NOMO-1 treated with dmso at 0.1 percent for 144 hours (cell line): ENCODE data around the gene XYLT1.
"Not testable (repeated sequence)": the region's sequence is repeated elsewhere in the genome, so short reads cannot be mapped to it uniquely, and the experiment has no call there.

Experiments used
- DNase-seq: peaks from one replicate; lab custom pipeline; 2025; ENCODE audit not compliant: unreplicated experiment; lab: John Stamatoyannopoulos, UW

Gene XYLT1, protein sequence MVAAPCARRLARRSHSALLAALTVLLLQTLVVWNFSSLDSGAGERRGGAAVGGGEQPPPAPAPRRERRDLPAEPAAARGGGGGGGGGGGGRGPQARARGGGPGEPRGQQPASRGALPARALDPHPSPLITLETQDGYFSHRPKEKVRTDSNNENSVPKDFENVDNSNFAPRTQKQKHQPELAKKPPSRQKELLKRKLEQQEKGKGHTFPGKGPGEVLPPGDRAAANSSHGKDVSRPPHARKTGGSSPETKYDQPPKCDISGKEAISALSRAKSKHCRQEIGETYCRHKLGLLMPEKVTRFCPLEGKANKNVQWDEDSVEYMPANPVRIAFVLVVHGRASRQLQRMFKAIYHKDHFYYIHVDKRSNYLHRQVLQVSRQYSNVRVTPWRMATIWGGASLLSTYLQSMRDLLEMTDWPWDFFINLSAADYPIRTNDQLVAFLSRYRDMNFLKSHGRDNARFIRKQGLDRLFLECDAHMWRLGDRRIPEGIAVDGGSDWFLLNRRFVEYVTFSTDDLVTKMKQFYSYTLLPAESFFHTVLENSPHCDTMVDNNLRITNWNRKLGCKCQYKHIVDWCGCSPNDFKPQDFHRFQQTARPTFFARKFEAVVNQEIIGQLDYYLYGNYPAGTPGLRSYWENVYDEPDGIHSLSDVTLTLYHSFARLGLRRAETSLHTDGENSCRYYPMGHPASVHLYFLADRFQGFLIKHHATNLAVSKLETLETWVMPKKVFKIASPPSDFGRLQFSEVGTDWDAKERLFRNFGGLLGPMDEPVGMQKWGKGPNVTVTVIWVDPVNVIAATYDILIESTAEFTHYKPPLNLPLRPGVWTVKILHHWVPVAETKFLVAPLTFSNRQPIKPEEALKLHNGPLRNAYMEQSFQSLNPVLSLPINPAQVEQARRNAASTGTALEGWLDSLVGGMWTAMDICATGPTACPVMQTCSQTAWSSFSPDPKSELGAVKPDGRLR

DNA sequence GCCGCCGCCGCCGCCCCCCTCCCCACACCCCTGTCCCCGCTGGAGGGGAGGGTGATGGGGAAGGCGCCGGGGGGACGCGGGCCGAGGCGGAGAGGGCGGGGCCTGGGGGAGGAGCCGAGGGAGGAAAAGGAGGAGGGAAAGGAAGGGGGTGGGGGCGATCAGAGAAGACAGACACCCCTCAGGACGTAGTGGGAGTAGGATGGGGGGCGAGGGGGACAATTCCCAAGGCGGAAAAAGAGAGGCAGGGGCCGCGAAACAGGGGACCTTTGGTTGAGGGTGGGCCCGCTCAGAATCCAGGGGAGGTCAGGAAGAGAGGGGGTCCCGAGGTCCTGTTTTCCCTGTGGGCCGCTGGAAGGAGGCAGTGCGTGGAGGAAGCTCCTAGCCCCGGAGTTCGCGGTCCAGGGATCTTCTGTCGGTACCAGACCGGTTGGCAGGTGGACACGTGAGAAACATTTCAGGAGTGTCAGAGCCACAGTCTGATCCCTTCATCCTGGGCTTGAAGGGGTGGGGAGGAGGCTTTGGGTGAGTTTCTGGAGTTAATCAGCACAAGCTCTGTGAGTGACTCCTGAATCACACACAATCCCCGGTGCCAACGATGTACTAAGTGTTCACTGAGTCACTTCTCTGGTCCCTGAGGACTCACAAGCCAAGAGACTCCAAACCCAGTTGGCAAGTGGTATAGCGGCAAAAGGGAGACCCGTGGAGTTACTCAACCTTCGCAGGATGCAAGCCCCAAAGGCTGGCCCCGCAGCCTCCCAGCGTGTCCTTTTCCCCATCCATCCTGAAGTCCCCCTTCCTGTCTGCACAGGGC is at the start of gene XYLT1:
Gene XYLT1, minus strand, starts transcription at position 53 of the 811 bp plus-strand sequence. CDS start 164 bp downstream, outside the sequence.
- DNase-seq: no peak

DNA sequence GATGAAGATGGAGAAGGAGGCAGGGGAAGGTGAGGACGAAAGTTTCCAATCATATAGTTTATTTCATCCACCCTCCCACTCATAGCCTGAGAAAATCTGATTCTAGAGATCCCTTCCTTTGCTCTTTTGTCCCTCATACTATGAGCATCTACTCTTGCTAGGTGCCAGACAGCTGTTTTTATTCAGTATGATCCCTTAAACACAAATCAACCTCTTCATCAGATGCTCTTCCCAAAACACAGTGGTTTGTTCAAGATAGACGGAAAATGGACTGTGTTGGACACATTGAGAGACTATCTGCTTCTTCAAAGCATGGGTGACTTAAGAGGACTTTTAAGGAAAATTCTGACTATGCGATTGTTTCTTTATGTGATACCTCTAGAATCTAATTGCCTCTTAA is 49.4 kb upstream of the XYLT1 start:
- no peak for DNase-seq

DNA sequence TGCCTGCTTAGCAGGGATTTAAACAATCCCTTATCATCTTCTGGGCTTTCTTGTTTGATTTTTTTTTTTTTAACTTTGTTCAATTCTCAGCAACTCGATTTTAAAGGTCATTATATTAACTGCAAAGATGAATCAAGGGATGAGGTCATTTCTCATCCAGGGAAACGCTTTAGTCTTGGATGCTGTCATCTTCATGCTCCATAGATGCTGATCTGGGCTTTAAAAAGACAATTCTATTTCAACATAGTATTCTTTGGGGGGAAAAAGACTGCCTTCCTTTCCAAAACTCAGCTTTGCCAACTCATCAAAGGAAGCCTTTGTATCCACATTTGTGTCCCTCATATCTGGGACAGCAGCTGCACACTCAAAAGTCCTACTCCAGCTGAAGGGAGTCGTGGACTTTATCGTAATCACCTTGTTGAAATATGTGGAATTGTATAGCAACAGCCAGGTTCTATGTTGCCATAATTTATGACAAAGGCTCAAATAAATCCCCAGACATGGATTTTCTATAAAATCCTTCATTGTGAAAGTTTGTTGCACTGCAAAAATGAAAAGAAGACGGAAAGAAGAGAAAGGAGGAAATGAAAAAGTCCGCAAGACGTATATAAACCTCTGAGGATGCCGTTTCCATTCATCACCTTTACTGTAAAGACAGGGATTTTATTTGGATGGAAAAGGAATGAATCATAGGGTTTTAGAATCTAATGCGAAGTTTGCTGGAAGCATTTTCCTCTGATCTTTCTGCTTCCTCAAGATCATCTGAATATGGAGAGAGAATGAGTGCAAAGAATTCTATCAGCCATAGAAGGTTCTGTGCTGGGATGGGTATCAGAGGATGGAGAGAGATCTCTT is 48.6 kb upstream of the XYLT1 start:
- DNase-seq: no peak

DNA sequence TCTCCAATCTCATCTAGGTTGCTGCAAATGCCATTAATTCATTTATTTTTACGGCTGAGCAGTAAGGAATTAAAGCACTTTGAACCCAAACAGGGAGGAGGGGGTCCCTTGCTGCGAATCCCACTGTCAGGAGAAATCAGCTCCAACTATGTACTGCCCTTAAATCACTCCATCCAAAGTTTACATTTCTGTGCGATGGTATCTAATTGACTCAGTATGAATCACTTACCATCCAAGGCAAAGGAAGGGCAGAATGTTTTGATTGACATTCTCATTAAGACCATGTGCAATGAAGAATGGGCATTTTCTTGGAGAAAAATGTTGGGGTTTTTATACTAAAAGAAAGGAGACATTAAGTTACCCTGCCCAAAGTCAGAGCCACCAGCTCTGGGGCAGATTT is 47.7 kb upstream of the XYLT1 start:
- DNase-seq: no peak

DNA sequence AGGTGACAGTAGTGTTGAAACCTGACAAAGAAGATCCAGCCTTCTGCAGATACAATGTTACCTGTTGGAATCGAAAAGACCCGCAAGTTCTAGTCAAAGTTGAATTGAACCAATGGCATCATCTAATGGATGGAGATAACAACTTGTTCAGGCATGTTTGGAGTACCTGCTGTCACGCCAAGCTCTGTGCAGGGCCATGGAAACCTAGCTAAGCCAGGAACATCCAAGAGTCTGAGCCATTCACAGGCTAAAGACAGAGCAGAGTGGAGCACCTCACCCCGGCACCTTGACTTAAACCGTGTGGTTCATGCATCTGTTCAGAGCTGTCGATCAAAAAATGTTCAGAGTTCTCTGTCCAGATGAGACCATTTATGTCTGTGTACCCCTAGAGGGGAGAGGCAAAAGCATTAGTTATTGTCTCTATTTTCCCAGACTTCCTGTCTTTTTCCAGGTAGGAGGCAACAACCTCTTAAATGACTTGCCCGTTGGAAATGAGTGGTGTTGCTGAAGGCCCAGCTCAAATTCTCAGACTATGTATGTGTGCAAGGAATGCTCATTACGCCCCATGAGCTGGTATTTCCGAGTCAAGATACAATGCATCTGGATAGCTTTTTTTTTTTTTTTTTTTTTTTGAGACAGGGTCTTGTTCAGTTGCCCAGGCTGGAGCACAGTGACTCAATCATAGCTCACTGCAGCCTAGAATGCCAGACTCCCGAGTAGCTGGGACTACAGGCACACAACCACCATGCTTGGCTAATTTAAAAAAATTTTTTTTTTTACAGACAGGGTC is 44.9 kb upstream of the XYLT1 start:
- no peak for DNase-seq

DNA sequence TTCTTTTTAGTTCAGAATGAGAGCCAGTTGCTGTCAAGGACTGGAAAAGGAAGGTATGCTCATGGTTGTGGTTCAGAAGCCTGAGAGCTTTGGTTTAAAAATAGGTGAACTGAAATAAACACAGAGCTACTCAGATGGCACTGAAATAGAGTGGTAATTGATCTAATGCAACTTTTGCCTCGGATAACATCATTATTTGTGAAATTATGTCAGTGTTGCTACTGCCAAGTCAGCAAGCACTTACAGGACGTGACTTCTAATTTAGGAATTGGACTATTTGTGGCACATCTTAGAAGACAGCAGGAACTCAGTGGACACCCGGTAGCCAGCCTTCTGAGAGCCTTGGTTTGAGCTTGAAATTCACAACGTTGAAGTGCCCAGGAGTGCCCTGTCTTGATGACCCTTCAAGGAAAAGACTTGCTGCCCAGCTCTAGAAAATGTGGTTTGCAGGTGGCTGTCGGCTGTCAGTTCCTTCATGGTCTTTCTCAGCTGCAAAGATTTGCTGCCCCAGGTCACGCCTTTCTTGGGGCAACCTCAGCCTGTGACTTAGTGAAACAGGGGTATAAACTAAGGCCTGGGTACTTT is 42.0 kb upstream of the XYLT1 start:
- no peak for DNase-seq

DNA sequence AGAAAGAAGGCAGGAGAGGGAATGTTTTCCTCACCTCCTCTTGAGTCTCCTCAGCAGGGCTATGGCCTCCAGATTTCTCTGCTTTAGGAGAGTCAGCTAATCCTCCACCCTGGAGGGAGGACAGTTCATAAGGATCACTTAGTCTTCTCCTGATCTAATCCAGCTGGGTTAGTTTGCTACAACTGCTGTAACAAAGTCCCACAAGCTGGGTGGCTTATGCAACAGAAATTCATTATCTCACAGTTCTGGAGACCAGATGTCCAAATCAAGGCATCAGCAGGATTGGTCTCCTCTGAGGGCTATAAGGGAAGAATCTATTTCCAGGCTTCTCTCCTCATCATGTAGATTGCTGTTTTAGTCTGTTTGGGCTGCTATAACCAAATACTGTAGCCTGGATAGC is 40.6 kb upstream of the XYLT1 start:
- DNase-seq: no peak

DNA sequence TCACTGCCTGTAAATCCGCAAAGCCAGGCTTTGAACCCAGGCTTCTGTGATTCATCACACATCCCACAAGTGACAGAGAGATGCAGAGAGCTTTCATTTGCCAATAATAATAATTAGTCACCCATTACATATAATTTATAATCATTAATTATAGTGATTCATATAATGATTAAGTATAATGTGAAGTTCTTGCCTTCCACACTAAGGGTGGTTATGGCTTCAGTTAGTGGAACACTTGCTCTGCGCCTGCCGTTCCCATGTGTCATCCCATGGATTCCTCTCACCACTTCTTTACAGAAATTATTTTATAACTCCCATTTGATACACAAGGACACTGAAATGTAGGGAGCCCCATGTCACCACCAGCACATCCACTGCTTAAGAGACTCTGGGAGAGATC is 39.8 kb upstream of the XYLT1 start:
- DNase-seq: no peak

DNA sequence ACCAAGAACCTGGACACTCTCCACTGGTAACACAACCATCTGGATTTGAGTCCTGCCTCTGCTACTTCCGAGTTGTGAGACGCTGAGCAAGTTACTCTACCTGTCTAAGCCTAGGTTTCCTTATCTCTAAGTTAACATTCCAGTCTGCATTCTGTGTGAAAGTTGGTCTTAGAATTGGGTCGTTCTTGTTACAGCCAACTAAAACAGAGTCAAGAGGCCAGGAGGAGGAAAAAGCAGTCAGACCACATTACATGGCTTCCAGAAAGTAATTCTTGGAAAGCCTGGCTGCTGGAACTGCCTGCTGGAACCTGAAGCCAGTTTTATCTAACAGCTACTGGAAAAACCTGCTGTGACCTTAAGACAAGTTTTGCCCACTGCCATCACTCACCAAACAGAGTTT is 38.4 kb upstream of the XYLT1 start:
- DNase-seq: no peak

DNA sequence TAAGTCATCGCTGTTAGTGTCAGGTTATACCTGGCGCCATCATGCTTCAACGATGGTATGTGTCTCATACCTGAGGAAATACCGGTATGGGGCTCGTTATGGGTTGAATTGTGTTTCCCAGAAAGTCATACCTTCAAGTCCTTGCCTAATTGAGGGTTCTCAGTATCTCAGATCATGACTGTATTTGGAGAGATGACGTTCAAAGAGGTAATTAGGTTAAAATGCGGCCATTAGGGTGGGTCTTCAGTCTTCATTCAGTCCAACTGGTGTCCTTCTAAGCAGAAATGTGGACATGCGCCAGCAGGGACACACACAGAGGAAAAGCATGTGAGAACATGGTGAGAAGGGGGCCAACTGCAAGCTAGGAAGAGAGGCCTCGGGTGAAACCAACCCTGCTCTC is 37.5 kb upstream of the XYLT1 start:
- no peak for DNase-seq

DNA sequence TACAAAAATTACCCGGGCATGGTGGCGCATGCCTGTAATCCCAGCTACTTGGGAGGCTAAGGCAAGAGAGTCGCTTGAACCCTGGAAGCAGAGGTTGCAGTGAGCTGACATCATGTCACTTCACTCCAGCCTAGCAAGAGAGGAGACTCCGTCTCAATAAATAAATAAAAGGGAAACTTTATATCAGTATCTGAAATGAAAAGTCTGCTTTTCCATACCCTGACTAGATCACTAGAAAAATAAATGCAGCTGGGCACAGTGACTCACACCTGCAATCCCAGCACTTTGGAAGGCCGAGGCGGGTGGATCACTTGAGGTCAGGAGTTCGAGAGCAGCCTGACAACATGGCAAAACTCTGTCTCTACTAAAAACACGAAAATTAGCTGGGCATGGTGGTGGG is 36.8 kb upstream of the XYLT1 start:
- not testable (repeated sequence) for DNase-seq

DNA sequence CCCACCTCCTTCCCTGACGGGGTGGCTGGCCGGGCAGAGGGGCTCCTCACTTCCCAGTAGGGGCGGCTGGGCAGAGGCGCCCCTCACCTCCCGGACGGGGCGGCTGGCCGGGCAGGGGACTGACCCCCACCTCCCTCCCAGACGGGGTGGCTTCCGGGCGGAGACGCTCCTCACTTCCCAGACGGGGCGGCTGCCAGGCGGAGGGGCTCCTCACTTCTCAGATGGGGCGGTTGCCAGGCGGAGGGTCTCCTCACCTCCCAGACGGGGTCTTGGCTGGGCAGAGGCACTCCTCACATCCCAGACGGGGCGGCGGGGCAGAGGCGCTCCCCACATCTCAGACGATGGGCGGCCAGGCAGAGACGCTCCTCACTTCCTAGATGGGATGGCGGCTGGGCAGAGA is 35.1 kb upstream of the XYLT1 start:
- DNase-seq: not testable (repeated sequence)

DNA sequence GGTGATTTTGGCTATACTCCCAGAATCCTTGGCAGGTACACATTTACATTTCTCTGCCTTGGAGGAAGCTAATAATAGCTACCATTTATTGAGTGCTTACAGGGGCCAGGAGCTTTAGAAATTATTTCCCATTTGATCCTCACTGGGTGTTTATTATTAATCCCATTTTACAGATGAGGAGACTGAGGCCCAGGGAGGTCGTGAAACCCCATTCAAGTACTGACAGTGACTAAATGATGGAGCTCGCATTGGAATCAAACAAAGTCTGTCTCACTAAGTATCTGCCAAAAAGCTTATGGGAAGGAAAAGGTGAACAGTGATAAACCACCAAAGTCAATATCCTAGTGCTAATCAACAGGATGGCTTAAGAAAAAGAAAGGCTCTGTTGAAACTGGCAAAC is 33.3 kb upstream of the XYLT1 start:
- DNase-seq: no peak

DNA sequence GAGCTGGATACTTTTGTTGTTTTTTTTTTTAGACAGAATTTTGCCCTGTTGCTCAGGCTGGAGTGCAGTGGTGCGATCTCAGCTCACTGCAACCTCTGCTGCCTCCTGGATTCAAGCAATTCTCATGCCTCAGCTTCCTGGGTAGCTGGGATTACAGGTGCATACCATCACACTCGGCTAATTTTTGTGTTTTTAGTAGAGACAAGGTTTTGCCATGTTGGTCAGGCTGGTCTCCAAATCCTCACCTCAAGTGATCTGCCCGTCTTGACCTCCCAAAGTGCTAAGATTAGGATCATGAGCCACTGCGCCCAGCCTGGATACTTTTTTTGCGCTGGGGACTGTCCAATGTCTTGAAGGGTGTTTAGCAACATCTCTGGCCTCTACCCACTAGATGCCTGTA is 32.6 kb upstream of the XYLT1 start:
- DNase-seq: no peak

DNA sequence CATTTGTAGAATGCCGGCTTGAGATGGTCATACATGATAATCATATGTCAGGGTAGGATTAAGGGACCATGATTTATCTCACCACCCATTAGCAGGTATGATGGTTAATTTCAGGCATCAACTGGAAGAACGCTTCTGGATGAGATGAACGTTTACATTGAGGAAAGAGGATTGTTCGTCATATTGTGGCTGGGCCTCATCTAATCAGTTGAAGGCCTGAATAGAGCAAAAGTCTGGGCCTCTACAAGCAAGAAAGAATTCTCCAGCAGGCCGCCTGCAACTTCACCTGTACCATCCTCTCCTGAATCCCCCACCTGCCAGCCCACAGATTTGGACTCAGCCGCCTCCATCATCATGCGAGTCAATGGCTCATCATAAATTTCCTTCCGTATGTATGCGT is 30.6 kb upstream of the XYLT1 start:
- DNase-seq: no peak

DNA sequence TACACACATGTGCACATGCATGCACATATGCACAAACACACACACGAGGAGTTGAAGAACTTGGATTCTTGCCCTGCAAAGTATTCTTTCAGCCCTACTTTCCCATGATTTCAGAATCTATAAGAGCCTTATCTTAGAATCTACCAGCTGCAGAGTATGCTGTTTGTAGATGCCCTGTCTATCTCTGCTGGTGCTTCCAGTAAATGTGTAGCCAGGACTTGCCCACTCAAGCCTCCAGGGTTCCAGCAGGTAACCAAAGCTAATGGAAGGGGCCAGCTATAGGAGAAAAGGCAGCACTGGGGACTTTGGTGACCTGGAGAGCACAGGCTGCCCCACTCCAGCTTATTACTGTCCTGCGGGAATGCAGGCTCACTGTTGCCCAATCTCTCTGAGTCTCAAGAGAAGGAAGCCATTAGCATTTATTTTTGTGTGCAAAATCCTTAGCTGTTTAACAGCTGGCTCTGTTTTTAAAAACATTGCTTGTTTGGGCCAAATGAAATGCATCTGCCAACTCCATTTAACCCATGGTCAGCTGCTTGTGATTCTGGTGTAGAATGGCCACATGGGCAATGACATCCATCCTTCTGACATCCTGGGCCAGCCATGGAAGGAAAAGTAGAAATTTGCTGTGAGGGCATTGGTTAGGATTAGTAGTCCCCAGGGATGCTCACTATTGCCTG is 28.6 kb upstream of the XYLT1 start:
- DNase-seq: no peak

DNA sequence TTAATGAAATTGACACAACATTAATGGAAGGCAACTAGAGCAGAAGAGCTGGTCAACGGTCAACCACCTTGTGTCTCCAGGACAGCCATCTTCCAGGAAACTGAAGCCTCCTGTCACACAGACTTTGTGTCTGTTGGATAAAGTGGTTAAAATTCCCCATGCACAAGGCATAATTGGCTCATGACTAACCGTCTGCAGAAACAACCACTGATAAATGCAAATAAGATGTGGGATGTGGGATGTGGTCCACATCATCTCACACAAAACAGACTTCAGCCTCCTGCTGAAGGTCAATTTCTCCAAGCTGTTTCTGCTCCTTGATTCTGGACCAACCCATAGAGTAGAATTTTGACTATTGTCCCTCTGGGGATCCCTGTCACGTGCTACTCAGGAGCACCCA is 26.9 kb upstream of the XYLT1 start:
- no peak for DNase-seq

DNA sequence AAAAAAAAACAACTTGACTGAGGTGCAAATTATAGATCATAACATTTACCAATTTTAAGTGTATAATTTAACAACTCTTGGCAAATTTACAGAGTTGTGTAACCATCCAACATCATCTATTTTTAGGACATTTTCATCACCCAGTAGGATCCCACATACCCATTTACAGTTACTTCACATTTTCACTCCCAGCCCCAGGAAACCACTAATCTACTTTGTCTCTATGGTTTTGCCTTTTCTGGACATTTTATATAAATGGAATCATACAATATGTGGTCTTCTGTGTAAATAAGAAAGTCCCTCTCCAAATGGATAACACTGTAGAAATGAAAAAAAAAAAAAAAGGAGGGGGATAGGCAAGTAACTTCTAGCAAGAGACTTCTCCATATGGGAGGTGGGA is 26.1 kb upstream of the XYLT1 start:
- no peak for DNase-seq

DNA sequence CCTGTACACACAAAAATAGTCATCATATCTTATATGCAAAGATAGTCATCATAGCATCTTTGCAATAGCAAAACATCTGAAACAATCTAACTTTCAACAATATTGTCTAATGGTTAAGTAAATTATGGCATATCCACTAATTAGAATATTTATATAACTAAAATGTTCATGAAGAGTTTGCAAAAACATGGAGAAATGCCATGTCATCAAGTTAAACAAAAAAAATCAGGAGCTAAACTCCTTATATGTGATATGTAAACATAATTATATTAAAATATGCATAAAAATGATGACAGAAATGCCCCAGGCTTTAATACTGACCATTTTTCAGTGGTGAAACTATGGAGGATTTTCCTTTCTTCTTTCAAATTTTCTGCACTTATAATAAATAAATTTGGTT is 22.3 kb upstream of the XYLT1 start:
- DNase-seq: no peak
